Measurements from ENCODE around the gene ANTXRL.
"Not testable (repeated sequence)": the region's sequence is repeated elsewhere in the genome, so short reads cannot be mapped to it uniquely, and the experiment has no call there.

ANTXRL gene

GRCh38 chr10:46277840-46278239 is 9.0 kb upstream of the ANTXRL start:
- DNase-seq = no peak

- not testable (repeated sequence) for DNase-seq
These were observed 4.4 kb upstream of the ANTXRL start for GRCh38 chr10:46282421-46282831.

- DNase-seq = peak; percentile 71
These were observed 3.8 kb upstream of the ANTXRL start for GRCh38 chr10:46282842-46283574.

- no peak for DNase-seq
These were observed 3.1 kb upstream of the ANTXRL start for GRCh38 chr10:46283580-46284285.

DNA sequence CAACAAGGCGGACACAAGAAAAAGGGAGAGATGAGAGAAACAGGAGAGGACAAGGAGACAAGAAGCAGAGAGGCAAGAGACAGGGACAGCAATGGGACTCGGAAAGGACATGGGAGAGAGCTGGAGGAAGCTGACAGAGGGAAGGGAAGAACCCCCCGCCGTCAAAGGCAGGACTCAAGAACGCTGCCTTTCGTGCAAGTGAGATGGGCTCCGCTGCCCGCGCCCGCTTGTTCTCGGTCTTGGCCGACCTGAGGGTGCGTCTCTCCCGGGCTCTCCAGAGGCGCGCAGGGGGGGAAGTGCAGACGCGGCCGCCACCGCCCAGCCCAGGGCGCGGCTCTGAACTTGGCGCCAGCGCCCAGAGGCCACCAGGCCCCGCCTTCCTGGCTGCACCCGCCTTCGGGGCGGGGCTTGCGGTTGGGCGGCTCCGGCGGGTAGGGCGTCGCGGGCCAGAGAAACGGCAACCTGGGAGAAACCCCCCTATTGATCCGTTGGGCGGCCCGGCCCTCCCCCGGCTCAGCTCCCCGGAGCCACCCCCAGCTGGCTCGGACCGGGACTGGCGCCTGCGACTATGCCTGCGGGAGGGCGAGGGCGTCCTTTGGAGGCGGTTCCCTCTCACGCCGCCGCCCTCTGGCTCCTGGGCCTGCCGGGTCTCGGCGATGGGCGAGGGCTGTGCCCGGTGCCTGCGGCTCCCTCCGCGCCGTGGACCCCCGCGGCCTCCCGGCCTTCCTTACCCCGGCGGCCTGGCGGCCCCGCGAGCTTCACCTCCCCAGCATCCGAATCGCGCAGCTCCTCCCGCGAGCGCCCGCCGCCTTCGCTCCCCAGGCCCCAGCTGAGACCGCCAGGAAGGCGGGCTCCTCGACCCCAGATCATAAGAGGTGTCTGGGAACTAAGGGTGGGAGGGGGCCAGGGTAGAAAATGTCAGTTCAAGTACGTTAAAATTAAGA is 2.2 kb upstream of the ANTXRL start:
- peak; percentile 84 for DNase-seq

DNA sequence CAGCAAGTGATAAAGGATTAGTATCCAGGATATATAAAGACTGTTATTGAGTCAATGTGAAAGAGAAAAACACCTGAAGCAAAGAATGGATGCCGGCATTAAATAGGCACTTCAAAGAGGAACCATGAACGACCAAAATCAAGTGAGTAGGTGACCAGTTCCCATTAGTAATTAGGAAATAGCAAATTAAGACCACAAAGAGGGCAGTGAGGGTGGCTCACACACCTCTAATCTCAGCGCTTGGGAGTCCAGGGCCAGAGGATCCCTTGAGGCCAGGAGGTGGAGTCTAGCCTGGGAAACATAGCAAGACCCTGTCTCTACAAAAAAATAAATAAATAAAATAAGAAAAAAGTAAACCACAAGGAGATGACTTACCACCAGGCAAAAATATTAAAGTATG is 1.5 kb upstream of the ANTXRL start:
- DNase-seq = no peak

DNA sequence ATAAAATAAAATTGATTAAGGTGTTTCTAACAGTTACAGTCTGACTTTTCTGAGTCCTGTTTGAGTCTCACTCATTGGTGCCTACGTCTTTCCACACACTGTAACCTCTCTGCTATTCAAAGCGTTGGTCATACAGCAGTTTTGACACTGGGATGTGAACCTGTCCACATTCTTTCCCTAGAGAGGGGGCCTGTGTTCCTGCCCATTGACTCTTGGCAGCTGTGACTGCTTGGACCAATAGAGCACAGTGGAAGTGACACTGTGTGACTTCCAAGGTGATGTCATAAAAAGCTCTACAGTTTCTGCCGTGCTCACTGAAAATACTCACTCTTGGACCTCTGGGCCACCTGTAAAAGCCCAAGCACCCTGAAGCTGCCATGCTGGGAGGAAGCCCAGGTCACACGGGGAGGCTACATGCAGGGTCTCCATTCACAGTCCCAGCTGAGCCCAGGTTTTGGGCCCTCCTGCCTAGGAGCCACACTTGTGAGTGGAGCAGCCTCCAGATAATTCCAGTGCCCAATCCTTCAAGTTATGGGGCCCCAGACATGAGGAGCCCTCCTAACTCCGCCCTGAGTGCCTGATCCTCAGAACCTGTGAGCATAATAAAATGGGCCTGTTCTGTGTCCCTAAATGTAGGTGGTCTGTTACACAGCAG is 704 bp upstream of the ANTXRL start:
- no peak for DNase-seq

GRCh38 chr10:46287846-46288477 is 1.2 kb downstream of the ANTXRL start:
- no peak for DNase-seq

DNA sequence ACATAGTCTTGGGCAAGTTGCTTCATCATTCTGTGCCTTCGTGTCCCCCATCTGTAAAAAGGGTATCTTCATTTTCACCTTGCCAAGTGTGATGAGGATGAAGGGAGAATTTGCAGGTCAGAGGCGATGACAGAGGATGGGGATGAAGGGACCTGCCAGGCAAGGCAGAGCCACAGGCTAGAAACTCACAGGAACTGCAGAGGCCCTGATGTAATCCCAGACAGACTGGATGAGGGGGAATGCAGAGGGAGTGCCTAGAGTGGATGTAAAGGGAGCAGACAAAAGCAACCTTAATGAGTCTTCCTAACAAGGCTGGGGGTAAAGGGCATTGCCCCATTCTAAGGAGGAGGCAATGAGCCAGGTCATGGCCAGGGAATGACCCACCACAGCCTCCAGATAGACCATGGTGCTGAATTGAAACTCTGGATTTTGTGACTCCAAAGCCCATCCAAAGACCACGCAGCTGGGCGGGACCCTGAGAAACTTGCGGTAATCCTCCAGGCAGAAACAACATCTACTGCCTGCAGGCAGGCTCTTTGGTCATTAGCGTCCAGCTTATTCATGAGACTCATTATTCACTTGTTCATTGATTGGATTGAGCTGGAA is 1.9 kb downstream of the ANTXRL start:
- peak; percentile 0 for DNase-seq

DNA sequence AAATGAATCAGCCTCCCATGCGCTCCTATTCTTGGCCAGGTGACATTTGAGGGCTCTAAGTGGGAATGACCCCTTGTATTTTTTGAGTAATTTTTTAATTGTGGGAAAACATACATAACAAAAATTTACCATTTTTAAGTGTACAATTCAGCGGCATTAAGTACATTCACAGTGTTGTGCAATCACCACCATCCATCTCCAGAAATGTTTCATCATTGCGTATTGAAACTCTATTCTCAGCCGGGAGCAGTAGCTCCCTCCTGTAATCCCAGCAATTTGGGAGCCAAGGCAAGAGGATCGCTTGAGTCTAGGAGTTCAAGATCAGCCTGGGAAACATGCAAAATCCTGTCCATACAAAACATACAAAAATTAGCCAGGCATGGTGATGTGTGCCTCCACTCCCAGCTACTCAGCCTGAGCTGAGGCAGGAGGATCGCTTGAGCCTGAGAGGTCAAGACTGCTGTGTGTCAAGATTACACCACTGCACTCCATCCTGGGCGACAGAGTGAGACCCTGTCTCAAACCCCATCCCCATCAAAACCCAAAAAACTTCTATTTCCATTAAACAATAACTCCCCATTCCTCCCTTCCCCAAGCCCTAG is 2.5 kb downstream of the ANTXRL start:
- no peak for DNase-seq

DNA sequence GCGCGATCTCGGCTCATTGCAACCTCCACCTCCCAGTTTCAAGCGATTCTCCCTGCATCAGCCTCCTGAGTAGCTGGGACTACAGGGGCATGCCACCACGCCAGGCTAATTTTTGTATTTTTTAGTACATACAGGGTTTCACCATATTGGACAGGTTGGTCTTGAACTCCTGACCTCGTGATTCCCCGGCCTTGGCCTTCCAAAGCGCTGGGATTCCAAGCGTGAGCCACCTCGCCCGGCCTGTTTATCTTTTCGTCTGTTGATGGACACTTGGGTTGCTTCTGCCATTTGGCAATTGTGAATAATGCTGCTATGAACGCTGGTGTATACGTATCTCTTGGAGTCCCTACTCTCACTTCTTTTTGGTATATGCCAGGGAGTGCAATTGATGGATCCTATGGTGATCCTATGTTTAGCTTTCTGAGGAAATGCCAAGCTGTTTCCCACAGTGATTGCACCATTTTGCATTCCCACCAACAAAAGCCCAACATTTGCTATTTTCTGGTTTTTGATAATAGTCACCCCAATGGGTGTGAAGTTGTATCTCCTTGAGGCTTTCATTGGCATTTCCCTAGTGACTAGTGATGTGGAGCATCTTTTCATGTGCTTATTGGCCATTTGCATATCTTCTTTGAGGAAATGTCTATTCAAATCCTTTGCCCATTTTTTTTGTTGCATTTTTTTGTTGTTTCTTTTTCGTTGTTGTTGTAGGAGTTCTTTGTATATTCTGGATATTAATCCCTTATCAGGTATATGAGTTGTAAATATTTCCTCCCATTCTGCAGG is 3.5 kb downstream of the ANTXRL start:
- DNase-seq = no peak

GRCh38 chr10:46291817-46292572 is 5.2 kb downstream of the ANTXRL start:
- peak; percentile 2 for DNase-seq

GRCh38 chr10:46292573-46293023 is 5.8 kb downstream of the ANTXRL start:
- peak; percentile 7 for DNase-seq

DNA sequence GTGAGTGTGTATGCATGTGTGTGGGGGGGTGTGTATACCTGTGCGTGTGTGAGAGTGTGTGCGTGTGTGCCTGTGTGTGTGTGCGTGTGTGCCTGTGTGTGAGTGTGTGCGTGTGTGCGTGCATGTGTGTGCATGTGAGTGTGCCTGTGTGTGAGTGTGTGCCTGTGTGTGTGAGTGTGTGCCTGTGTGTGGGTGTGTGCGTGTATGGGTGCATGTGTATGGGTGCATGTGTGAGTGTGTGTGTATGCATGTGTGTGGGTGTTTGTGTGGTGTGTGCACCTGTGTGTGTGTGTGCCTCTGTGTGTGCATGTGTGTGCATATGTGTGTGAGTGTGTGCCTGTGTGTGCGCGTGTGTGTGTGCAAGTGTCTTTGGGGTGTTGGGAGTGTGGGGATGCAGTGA is 6.4 kb downstream of the ANTXRL start:
- DNase-seq = no peak

DNA sequence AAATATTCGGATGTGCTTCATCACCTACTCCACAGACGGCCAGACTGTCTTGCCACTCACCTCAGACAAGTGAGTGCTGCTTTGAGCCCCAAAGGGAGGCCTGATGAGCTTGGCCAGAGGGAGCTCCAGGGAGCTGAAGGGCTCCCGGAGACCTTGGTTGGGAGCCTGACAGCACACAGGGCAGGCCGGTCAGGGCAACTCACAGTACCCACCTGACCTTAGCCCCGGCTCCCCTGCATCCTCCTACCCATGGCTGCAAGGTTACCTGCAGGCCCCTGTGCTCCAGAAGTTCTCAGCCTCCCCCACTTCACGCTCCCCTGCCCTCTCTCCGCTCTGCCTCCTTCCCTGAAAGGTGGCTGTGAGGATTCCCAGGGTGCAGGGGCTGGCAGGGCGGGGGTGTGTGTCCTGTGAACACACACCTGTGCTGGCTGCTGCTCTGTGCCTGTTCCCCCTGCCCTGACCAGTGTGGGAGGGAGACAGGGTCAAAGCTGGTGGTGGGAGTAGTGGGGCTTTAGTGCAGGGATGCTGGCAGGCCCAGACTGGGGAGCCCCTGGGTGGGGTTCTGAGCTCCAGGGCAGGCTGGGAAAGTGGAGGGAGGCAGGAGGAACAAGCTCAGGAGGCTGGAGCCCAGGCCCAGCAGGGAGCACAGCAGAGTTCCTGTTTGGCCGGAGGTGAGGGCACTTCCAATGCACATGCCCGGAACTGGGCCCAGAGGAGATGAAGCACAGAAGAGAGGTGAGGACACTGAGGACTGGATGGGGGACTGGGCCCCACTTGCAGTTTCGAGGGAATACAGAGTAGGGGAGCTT is 7.2 kb downstream of the ANTXRL start:
- DNase-seq = peak; percentile 10

DNA sequence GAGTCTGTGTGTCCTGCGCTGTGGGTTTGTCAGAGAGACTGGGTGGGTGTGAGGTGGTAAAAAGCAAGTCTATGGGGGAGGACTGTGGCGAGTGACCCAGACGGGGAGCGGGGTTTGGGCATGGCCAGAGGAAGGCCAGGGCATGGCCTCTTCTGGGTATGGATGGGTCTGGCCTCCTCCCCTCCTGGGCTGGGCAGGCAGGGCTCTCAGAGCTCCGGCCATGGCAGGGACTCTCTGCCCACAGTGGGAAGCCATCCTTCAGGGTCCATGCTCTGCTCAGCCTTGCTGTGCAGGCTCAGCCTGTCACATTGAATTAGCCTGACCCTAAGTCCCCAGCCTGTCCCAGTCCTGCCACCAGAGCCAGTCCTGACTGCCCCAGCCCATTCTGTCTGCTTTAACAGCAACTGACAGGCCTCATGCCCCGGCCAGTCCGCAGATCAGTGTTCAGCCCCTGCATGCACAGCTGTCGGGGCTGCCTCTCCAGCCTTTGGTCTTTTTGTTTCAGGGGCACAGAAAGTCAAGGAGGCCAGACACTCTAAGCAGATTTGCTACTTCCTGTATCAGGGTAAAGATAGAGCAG is 7.9 kb downstream of the ANTXRL start:
- DNase-seq = no peak

DNA sequence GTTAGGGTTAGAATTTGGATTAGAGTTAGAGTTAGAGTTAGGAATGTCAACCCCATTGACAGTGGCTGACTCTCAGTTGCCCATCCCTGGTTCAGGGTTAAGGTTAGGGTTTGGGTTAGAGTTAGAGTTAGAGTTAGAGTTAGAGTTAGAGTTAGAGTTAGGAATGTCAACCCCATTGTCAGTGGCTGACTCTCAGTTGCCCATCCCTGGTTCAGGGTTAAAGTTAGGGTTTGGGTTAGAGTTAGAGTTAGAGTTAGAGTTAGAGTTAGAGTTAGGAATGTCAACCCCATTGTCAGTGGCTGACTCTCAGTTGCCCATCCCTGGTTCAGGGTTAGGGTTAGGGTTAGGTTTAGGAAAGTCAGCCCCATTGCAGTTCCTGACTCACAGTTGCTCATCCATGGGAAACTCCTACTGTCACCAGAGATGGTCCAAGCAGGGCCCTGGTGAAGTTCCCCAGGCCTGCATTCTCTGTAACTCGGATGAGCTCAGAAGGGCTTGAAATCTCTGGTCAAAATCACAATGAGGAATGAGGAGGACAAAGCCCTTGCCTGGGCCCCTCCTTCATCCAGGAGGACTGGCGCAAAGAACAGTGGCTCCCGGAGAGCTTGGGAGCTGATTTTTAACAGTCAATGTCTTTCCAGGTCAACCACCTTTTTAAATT is 8.7 kb downstream of the ANTXRL start:
- DNase-seq = not testable (repeated sequence)

DNA sequence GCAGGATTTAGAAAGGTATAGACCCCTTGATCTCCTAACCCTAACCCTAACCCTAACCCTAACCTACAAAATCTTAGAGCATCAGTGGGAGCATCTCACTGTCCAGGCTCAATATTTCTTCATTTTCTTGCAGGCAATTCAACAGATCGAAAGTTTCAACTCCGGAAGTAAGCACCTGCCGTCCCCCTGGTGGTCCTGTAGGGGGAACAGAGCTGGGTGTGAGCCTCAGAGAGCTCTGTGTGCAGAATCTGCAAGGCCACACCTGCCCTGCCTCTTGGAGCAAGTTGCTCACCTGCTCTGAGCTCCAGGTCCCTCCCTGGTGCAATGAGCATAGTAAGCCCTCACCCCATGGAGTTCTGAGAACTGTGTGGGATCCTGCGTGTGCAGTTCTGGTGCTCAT is 9.3 kb downstream of the ANTXRL start:
- DNase-seq = not testable (repeated sequence)

Data from activated T-cell treated with anti-CD3 and anti-CD28 coated beads, Interleukin-2, amount 50 U/mL, for 1 hour (primary cell).